ENCODE data around the gene CUBN. TPM values are rescaled to one million over a fixed set of nuclear protein-coding genes. Genes with fewer than 3 reads are reported as not detected.

The CUBN gene
- polyA plus RNA-seq, 2 of the 4 experiments (the other 2 are of a cell fraction): 0.08 to 0.28 TPM

DNA sequence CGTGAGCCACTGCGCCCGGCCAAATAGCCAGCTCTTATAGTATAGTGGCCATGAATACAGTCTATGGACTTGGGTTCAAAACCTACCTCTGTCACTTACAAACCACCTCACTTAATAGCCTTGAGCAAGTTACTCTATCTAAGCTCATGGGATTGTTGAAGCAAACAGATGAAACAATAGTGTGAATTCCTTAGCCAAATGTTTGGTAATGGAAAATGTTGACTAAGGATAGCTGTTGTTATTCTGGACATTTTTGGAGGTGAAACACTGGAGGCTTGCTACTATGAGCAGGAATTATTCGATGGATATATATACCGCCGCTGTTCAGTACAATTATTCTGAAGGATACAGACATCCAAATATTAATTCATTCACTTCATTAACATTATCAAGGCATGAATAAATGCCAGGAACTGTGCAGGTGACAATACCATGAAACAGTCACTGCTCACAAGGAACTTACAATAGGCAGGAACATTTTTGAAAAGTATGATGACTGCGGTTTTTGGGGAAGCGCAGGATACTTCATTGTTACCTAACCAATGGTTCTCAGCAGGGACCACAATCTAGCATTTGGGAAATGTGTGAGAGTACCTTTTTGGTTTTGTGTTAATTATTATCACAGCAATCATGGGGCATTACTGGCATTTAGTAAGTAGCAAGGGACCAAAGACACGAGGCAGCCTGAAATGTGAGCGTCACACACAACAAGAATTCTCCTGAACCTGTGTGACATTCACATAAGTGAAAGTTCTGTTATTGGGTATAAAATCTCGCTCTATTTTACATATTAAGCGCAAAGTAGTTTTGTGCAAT is 55.7 kb downstream of the CUBN start:
- ChIA-PET CTCF (interaction anchor here (0.6 to 1.5 kb wide), 2 partner anchors 9 to 14 kb away, joined by 3 read pairs; no protein-coding TSS in a partner anchor), POLR2A (interaction anchor here (0.6 kb wide), 1 partner anchor 48 kb away, joined by 10 read pairs; no protein-coding TSS in a partner anchor)
- DNase-seq (ENCODE audit: low read depth in 1 of 2, low spot score in 1 of 2): no peak
- Histone ChIP-seq H3K4me3 (no peak overlapping the region), H3K4me1 (peaks cover 23% of the 10 kb centered on the region), H3K27ac (peak overlapping the region in 1 of 2 experiments; percentile 75; a peak in 3 of 6 replicates), H3K4me2 (no peak overlapping the region), H3K9me3 (no peaks in the 10 kb centered on the region)
- no peak for TF ChIP-seq FOSB (CRISPR knock-in tag; IDR thresholded peaks at IDR 0.05)
- TF ChIP-seq RCOR1 (IDR thresholded peaks at IDR 0.05; ENCODE audit: low read depth, low read length): no peak
- no peak for TF ChIP-seq GATA3 (IDR thresholded peaks at IDR 0.05; ENCODE audit: borderline replicate concordance)
- peak; percentile 18 for FAIRE-seq
- 88% methylated on average over 12 of the region's 12 CpGs for WGBS (ENCODE audit: missing lambda C conversion rate)
- no peak for ATAC-seq

- WGBS (ENCODE audit: missing lambda C conversion rate): 72% methylated on average over 2 of the region's 2 CpGs
- ATAC-seq (no peak), FAIRE-seq (no peak), DNase-seq (ENCODE audit: low read depth in 1 of 2, low spot score in 1 of 2) (no peak)
- Histone ChIP-seq H3K4me2 (no peak overlapping the region), H3K27ac (no peak overlapping the region), H3K4me1 (peaks cover 5% of the 10 kb centered on the region; the same call in 2 of the 3 replicates), H3K4me3 (no peak overlapping the region), H3K9me3 (no peaks in the 10 kb centered on the region)
- CTCF ChIA-PET: no interaction called here
- POLR2A ChIA-PET: no interaction called here
- no peak for TF ChIP-seq CTCF (IDR thresholded peaks at IDR 0.05)
Measured at GRCh38 chr10:17068953-17069352, 60.7 kb downstream of the CUBN start.

- TF ChIP-seq FOSL2 (IDR thresholded peaks at IDR 0.05) (no peak), FOSL2 (CRISPR knock-in tag; IDR thresholded peaks at IDR 0.05) (no peak), POLR2A (IDR thresholded peaks at IDR 0.05; ENCODE audit: low read length) (no peak), KDM5A (IDR thresholded peaks at IDR 0.05) (no peak), MAFK (IDR thresholded peaks at IDR 0.05; ENCODE audit: partially characterized antibody) (no peak), TP53 (CRISPR knock-in tag; IDR thresholded peaks at IDR 0.05) (no peak), REST (IDR thresholded peaks at IDR 0.05) (no peak), HEYL (CRISPR knock-in tag; IDR thresholded peaks at IDR 0.05) (no peak), RNF2 (IDR thresholded peaks at IDR 0.05; ENCODE audit: borderline replicate concordance, low read depth) (no peak)
- H3K4me1 ChIP-seq: peaks cover 16% of the 10 kb centered on the region
- DNase-seq (ENCODE audit: low read depth in 1 of 2, low spot score in 1 of 2) (no peak), ATAC-seq (no peak), FAIRE-seq (no peak)
- H3K4me2 ChIP-seq: no peak overlapping the region
- no peaks in the 10 kb centered on the region for H3K9me3 ChIP-seq
- no peak overlapping the region for H3K4me3 ChIP-seq
- H3K27ac ChIP-seq: no peak overlapping the region
- 62% methylated on average over 9 of the region's 9 CpGs for WGBS (ENCODE audit: missing lambda C conversion rate)
- POLR2A ChIA-PET: no interaction called here
- CTCF ChIA-PET: no interaction called here
Measured at GRCh38 chr10:17067376-17068264, 62.0 kb downstream of the CUBN start.
